SK-N-MC (cell line): ENCODE measurements around the gene ZYX.

Source experiments
- EZH2 ChIP-seq: fragments of 200-600 bp; sonication (generic); IDR thresholded peaks from one replicate; pipeline ENCODE4 v1.6.1; 2017; ENCODE audit warnings: antibody characterized with exemption
- POLR2AphosphoS5 ChIP-seq: IDR thresholded peaks from 2 replicates; pipeline ENCODE4 v1.6.1; 2012; ENCODE audit warnings: mild to moderate bottlenecking, low read depth, low read length, borderline replicate concordance

DNA sequence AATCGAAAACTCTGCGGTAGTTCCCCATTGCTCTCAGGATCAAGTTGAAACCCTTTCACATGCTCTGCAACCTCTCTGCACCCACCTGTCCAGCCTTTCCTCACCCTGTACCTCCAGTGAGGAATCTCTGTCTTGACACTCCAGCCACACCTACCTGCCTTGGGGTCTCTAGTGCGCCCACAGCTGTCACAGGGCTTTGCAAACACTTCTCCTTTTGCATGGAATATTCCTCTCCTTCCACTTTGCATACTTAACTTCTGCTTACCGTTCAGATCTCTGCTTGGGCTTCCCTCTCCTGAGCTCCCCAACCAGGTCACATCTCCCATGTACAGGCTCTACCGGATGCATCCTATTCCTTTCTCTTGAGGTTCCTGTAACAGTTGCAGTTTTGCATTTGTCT lies 6.6 kb upstream of the ZYX start:
- no peak for TF ChIP-seq EZH2
- no peak for TF ChIP-seq POLR2AphosphoS5
